ENCODE measurements around the gene GNA12. TPM values are rescaled to one million over a fixed set of nuclear protein-coding genes. Genes with fewer than 3 reads are reported as not detected.

The GNA12 gene
- total and polyA plus RNA-seq, 10 of the 15 experiments (the other 5 are each of a cell fraction or from before 2014, with no cell fraction given): 1.9 to 51.8 (median 12.6) TPM

GRCh38 chr7:2715341-2716231, 128.5 kb downstream of the GNA12 start (continued):
- TF ChIP-seq, protein P1, sequence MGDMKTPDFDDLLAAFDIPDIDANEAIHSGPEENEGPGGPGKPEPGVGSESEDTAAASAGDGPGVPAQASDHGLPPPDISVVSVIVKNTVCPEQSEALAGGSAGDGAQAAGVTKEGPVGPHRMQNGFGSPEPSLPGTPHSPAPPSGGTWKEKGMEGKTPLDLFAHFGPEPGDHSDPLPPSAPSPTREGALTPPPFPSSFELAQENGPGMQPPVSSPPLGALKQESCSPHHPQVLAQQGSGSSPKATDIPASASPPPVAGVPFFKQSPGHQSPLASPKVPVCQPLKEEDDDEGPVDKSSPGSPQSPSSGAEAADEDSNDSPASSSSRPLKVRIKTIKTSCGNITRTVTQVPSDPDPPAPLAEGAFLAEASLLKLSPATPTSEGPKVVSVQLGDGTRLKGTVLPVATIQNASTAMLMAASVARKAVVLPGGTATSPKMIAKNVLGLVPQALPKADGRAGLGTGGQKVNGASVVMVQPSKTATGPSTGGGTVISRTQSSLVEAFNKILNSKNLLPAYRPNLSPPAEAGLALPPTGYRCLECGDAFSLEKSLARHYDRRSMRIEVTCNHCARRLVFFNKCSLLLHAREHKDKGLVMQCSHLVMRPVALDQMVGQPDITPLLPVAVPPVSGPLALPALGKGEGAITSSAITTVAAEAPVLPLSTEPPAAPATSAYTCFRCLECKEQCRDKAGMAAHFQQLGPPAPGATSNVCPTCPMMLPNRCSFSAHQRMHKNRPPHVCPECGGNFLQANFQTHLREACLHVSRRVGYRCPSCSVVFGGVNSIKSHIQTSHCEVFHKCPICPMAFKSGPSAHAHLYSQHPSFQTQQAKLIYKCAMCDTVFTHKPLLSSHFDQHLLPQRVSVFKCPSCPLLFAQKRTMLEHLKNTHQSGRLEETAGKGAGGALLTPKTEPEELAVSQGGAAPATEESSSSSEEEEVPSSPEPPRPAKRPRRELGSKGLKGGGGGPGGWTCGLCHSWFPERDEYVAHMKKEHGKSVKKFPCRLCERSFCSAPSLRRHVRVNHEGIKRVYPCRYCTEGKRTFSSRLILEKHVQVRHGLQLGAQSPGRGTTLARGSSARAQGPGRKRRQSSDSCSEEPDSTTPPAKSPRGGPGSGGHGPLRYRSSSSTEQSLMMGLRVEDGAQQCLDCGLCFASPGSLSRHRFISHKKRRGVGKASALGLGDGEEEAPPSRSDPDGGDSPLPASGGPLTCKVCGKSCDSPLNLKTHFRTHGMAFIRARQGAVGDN (IDR thresholded peaks at IDR 0.05): peak; percentile 67; the same call in 1 of the 2 replicates
- TF ChIP-seq POLR2A (IDR thresholded peaks at IDR 0.05; ENCODE audit: low read depth, low read length): no peak; the same call in 1 of the 2 replicates
- TF ChIP-seq BHLHE40 (IDR thresholded peaks at IDR 0.05; ENCODE audit: borderline replicate concordance in 1 of 2, low read depth in 2 of 2, low read length in 1 of 2): peak in 1 of 2 experiments; percentile 64; a peak in 3 of 4 replicates
- no peak for TF ChIP-seq EED (IDR thresholded peaks at IDR 0.05; ENCODE audit: low read depth)
- TF ChIP-seq RAD21 (IDR thresholded peaks at IDR 0.05; ENCODE audit: insufficient read depth, low read depth, low read length): no peak
- TF ChIP-seq NR2C2 (IDR thresholded peaks at IDR 0.05; ENCODE audit: borderline replicate concordance, control insufficient read depth, insufficient read length, low read depth): no peak
- TF ChIP-seq EGR1 (IDR thresholded peaks at IDR 0.05; ENCODE audit: borderline replicate concordance in 1 of 2, low read depth in 2 of 2, low read length in 2 of 2): no peak
- TF ChIP-seq GATAD2B (conservative IDR thresholded peaks at IDR 0.05; ENCODE audit: low read depth): no peak
- no peak for TF ChIP-seq HCFC1 (IDR thresholded peaks at IDR 0.05; ENCODE audit: low read length)
- no peak for TF ChIP-seq TCF3 (IDR thresholded peaks at IDR 0.05; ENCODE audit: borderline replicate concordance, insufficient read depth, low read depth, low read length)
- no peak for TF ChIP-seq REST (IDR thresholded peaks at IDR 0.05; ENCODE audit: low read depth, low read length)
- TF ChIP-seq ZBED1 (IDR thresholded peaks at IDR 0.05; ENCODE audit: borderline replicate concordance): no peak; the same call in 1 of the 2 replicates
- TF ChIP-seq MEF2B (IDR thresholded peaks at IDR 0.05; ENCODE audit: partially characterized antibody, poor library complexity, severe bottlenecking): peak; percentile 57
- TF ChIP-seq, protein P2, sequence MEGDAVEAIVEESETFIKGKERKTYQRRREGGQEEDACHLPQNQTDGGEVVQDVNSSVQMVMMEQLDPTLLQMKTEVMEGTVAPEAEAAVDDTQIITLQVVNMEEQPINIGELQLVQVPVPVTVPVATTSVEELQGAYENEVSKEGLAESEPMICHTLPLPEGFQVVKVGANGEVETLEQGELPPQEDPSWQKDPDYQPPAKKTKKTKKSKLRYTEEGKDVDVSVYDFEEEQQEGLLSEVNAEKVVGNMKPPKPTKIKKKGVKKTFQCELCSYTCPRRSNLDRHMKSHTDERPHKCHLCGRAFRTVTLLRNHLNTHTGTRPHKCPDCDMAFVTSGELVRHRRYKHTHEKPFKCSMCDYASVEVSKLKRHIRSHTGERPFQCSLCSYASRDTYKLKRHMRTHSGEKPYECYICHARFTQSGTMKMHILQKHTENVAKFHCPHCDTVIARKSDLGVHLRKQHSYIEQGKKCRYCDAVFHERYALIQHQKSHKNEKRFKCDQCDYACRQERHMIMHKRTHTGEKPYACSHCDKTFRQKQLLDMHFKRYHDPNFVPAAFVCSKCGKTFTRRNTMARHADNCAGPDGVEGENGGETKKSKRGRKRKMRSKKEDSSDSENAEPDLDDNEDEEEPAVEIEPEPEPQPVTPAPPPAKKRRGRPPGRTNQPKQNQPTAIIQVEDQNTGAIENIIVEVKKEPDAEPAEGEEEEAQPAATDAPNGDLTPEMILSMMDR (IDR thresholded peaks at IDR 0.05 in 2 of 3, conservative IDR thresholded peaks at IDR 0.05 in 1 of 3; ENCODE audit: control insufficient read depth in 2 of 3, extremely low read depth in 1 of 3, insufficient read depth in 1 of 3, low read depth in 3 of 3, low read length in 3 of 3): no peak
- 0 out of 2 replicates have a peak, but pooled peaks have one; percentile 54 for TF ChIP-seq MEF2A (IDR thresholded peaks at IDR 0.05; ENCODE audit: insufficient read depth, low read depth, low read length)
- TF ChIP-seq, protein P3, sequence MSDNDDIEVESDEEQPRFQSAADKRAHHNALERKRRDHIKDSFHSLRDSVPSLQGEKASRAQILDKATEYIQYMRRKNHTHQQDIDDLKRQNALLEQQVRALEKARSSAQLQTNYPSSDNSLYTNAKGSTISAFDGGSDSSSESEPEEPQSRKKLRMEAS (IDR thresholded peaks at IDR 0.05; ENCODE audit: low read depth, low read length): no peak
- TF ChIP-seq BCL11A (IDR thresholded peaks at IDR 0.05; ENCODE audit: low read depth, low read length): no peak
